GM12873 (cell line): ENCODE measurements around the gene PTGFR.

Experiments used
- TF ChIP-seq, protein P1 (sequence below): IDR thresholded peaks from 2 replicates; pipeline ENCODE4 v1.5.1; 2012; ENCODE audit warnings: low read depth, mild to moderate bottlenecking, moderate library complexity, low read length, control low read depth; ENCODE audit not compliant: insufficient read depth; ENCODE audit errors: missing control alignments

PTGFR gene

DNA sequence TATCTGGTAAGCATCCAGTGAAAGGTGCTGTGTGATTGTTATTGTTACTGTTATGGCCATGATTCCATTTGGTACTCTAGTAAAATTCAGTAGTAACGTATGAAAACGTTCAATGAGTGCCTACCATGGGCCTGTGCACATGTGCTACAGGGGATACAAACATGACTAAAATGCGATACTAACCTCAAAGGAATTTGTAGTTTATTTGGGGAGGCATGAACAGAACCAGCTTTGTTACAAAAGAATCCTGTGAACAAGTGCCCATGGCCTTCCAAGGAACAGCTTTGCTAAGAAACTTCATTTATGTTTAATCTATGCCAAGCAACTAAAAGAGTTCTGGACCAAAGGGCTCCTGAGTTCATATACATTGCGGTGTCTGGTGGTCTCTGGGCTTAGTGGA lies 28.7 kb downstream of the PTGFR start:
- TF ChIP-seq, protein P1, sequence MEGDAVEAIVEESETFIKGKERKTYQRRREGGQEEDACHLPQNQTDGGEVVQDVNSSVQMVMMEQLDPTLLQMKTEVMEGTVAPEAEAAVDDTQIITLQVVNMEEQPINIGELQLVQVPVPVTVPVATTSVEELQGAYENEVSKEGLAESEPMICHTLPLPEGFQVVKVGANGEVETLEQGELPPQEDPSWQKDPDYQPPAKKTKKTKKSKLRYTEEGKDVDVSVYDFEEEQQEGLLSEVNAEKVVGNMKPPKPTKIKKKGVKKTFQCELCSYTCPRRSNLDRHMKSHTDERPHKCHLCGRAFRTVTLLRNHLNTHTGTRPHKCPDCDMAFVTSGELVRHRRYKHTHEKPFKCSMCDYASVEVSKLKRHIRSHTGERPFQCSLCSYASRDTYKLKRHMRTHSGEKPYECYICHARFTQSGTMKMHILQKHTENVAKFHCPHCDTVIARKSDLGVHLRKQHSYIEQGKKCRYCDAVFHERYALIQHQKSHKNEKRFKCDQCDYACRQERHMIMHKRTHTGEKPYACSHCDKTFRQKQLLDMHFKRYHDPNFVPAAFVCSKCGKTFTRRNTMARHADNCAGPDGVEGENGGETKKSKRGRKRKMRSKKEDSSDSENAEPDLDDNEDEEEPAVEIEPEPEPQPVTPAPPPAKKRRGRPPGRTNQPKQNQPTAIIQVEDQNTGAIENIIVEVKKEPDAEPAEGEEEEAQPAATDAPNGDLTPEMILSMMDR = no peak

DNA sequence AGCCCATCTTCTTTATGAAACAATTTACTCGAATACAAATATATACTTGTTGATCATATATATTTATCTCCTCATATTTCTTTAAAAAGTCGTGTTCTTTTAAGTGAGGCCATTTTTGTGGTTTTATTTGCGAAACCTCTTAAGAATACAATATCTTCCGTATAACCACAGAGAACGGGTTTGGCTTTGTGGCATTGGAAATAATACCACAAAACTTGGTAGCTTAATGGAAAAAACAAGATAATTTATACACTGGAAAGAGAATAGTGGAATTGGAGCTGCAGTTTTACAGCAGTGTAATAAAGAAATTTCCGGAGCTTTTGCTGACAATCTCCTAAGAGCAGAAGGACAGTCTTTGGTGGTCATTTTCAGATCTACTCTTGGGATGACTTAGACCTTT lies 29.4 kb downstream of the PTGFR start:
- TF ChIP-seq, protein P1 = no peak

DNA sequence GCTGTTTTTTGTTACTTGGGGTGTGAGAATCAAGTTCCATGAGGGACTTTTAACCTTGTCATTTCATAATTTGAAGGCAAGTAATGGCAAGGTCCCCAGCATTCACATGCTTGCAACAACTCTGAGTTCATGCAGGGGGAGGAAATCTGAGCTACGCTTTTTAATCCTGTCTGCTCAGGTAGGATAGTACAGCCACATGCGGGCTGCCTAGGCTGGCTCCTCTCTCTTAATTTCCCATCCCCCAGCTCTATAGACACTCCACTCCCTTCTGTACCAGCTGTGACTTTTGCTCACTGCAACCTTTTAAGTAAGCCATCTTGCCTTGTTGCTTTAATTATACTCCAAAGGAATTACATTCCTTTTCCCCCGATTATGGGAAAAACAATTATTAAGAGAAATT lies 30.1 kb downstream of the PTGFR start:
- TF ChIP-seq, protein P1 = no peak

DNA sequence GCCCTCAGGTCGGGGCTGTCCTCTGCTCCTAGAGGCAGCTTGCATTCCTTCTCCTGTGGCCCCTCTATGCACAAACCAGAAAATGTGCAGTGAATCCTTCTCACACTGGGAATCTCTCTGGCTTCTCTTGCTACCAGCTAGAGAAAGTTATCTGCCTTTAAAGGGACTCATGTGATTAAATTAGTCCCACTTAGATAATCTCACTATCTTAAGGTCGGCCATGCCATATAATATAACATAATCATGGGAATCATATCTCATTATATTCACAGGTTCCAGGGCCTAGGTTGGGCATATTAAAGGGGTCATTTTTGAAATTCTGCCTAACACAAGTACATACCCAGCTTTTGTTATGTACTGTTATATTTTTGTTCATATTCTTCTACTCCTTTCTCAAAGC lies 31.4 kb downstream of the PTGFR start:
- TF ChIP-seq, protein P1 = no peak

DNA sequence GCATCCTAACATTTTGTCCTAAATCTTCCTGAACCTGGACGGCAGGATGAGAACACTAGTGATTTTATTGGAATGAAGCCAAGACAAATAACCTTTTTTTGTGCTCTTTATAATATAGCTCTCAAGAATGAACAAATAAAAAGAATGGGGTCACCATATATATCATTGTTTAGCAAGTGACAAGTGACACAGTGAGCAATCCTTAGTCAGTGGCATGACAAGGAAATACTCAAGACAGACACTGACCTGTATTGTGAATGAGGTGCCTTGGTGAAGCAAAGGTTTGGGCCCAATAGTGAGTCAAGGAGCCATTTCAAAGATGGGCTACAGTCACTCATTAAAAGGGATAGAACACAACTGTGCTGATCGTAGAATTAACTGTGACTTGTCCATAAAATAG lies 35.7 kb downstream of the PTGFR start:
- TF ChIP-seq, protein P1 = no peak

DNA sequence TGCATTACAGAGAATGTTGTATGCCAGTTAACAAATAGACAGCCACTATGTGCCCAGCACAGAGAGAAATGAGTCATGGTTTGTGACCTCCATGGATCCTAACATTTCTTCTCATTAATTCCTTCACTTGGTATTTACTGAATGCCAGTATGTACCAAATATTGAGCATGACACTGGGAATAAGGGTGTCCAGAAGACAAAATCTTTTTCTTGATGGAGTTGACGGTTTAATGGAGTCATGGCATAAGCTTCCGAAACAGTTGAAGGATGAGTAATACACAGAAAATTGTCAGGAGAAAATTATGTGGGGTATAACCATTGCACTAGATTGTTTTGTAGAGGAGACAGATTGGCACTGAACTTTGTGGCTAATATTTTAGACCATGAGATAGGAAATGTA lies 36.9 kb downstream of the PTGFR start:
- TF ChIP-seq, protein P1 = no peak

DNA sequence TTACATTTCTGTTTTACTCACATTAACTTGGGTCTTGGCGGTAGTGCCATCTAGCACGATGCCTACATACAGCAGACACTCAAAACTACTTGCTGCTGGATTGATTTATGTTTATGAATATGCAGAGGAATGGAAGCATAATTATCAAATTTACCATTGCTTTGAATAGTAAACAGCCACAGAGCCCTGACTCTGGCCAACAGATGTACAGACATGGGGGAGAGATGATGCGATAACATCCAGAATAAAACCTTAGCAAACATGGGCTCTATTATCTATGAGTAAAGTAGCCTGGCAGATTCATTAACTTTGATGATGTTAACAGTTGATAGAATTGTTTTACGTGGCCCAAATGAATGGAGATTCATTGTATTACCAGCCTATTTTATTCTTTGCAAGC lies 42.8 kb downstream of the PTGFR start:
- TF ChIP-seq, protein P1 = no peak
